H1 (cell line): Measurements from ENCODE around the gene CIBAR2.

Source experiments
- ASH2L ChIP-seq: fragments of 200-600, 300-600 bp; sonication (generic); IDR thresholded peaks from one replicate; pipeline ENCODE4 v1.7.1; 2017; ENCODE audit warnings: low read length
- BRCA1 ChIP-seq: IDR thresholded peaks from 2 replicates; pipeline ENCODE4 v1.6.1; 2012; ENCODE audit warnings: low read depth, low read length, improper control_type of control experiment
- EZH2 ChIP-seq: fragments of 200-600 bp; sonication (generic); IDR thresholded peaks from 2 replicates; pipeline ENCODE4 v1.7.1; 2012; ENCODE audit warnings: low read depth, mild to moderate bottlenecking, moderate library complexity, low read length, inconsistent platforms; ENCODE audit not compliant: severe bottlenecking
- MAX ChIP-seq: IDR thresholded peaks from 2 replicates; pipeline ENCODE4 v1.6.1; 2012; ENCODE audit warnings: inconsistent platforms
- NRF1 ChIP-seq: IDR thresholded peaks from 2 replicates; pipeline ENCODE4 v1.6.1; 2011; ENCODE audit warnings: mild to moderate bottlenecking, low read depth, low read length, improper control_type of control experiment
- PHF8 ChIP-seq: fragments of 200-600 bp; sonication (generic); conservative IDR thresholded peaks from 2 replicates; pipeline ENCODE4 v1.7.1; 2012; ENCODE audit warnings: low read depth, mild to moderate bottlenecking, inconsistent platforms, low read length, moderate library complexity
- POLR2AphosphoS5 ChIP-seq: IDR thresholded peaks from 2 replicates; pipeline ENCODE4 v1.6.1; 2011; ENCODE audit warnings: low read depth, low read length
- RFX5 ChIP-seq: IDR thresholded peaks from 2 replicates; pipeline ENCODE4 v1.6.1; 2011; ENCODE audit warnings: low read depth, low read length, improper control_type of control experiment, borderline replicate concordance
- SIN3A ChIP-seq, 2 experiments: IDR thresholded peaks in 1 of 2; conservative IDR thresholded peaks in 1 of 2; 2 replicates each; pipeline ENCODE4 v1.6.1; 2011 to 2012; ENCODE audit warnings: low read length in 2 of 2, improper control_type of control experiment in 1 of 2, low read depth in 1 of 2, mild to moderate bottlenecking in 1 of 2
- TF ChIP-seq, protein P1 (sequence below), 3 experiments: IDR thresholded peaks; 1 replicate in 2 of 3; 2 replicates in 1 of 3; pipeline versions ENCODE4 v1.5.1 to v1.6.1; 2011; ENCODE audit warnings: low read length in 3 of 3, mild to moderate bottlenecking in 3 of 3, inconsistent platforms in 2 of 3, low read depth in 1 of 3, moderate library complexity in 1 of 3; ENCODE audit not compliant: insufficient read depth in 1 of 3; ENCODE audit errors: control extremely low read depth in 1 of 3

GRCh38 chr16:85120006-85120340 is 7.7 kb upstream of the CIBAR2 start:
- no peak for TF ChIP-seq EZH2
- no peak for TF ChIP-seq ASH2L
- TF ChIP-seq PHF8 = no peak
- TF ChIP-seq, protein P1, sequence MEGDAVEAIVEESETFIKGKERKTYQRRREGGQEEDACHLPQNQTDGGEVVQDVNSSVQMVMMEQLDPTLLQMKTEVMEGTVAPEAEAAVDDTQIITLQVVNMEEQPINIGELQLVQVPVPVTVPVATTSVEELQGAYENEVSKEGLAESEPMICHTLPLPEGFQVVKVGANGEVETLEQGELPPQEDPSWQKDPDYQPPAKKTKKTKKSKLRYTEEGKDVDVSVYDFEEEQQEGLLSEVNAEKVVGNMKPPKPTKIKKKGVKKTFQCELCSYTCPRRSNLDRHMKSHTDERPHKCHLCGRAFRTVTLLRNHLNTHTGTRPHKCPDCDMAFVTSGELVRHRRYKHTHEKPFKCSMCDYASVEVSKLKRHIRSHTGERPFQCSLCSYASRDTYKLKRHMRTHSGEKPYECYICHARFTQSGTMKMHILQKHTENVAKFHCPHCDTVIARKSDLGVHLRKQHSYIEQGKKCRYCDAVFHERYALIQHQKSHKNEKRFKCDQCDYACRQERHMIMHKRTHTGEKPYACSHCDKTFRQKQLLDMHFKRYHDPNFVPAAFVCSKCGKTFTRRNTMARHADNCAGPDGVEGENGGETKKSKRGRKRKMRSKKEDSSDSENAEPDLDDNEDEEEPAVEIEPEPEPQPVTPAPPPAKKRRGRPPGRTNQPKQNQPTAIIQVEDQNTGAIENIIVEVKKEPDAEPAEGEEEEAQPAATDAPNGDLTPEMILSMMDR (IDR thresholded peaks at IDR 0.05; ENCODE audit: control extremely low read depth in 1 of 3, insufficient read depth in 1 of 3, low read depth in 1 of 3, low read length in 3 of 3) = no peak
- TF ChIP-seq MAX = no peak
- TF ChIP-seq RFX5 = no peak
- TF ChIP-seq POLR2AphosphoS5 = no peak
- no peak for TF ChIP-seq BRCA1
- no peak for TF ChIP-seq SIN3A (conservative IDR thresholded peaks at IDR 0.05 in 1 of 2, IDR thresholded peaks at IDR 0.05 in 1 of 2; ENCODE audit: low read depth in 1 of 2, low read length in 2 of 2)
- TF ChIP-seq NRF1 = no peak
